RPMI8226 (cell line): ENCODE results near the gene SMYD3.

ENCODE experiments used
- DNase-seq: peaks from one replicate; pipeline ENCODE4 v3.0.0-alpha.2; 2015

Gene SMYD3

GRCh38 chr1:245810181-245810769, 696.8 kb downstream of the SMYD3 start:
- DNase-seq, result no peak

- DNase-seq, result no peak
Measured at GRCh38 chr1:245809361-245809760, 697.7 kb downstream of the SMYD3 start.

GRCh38 chr1:245807954-245808719, 698.9 kb downstream of the SMYD3 start:
- no peak for DNase-seq

- DNase-seq, result no peak
Measured at GRCh38 chr1:245807306-245807705, 699.8 kb downstream of the SMYD3 start.

GRCh38 chr1:245805532-245805931, 701.5 kb downstream of the SMYD3 start:
- no peak for DNase-seq

GRCh38 chr1:245804696-245805095, 702.4 kb downstream of the SMYD3 start:
- no peak for DNase-seq

GRCh38 chr1:245803666-245804037, 703.4 kb downstream of the SMYD3 start:
- no peak for DNase-seq

GRCh38 chr1:245802941-245803665, 704.0 kb downstream of the SMYD3 start:
- no peak for DNase-seq

- no peak for DNase-seq
Measured at GRCh38 chr1:245800901-245801605, 706.0 kb downstream of the SMYD3 start.

GRCh38 chr1:245798349-245798711, 708.7 kb downstream of the SMYD3 start:
- DNase-seq, result no peak

- DNase-seq, result peak; percentile 39
Measured at GRCh38 chr1:245797592-245798348, 709.3 kb downstream of the SMYD3 start.

GRCh38 chr1:245791410-245792312, 715.4 kb downstream of the SMYD3 start:
- DNase-seq, result no peak

- no peak for DNase-seq
Measured at GRCh38 chr1:245790441-245790840, 716.6 kb downstream of the SMYD3 start.

- DNase-seq, result no peak
Measured at GRCh38 chr1:245788886-245789285, 718.2 kb downstream of the SMYD3 start.

- no peak for DNase-seq
Measured at GRCh38 chr1:245788269-245788668, 718.8 kb downstream of the SMYD3 start.

GRCh38 chr1:245786948-245787347, 720.1 kb downstream of the SMYD3 start:
- no peak for DNase-seq

GRCh38 chr1:245779797-245780755, 727.0 kb downstream of the SMYD3 start:
- DNase-seq, result no peak

GRCh38 chr1:245777752-245778151, 729.3 kb downstream of the SMYD3 start:
- no peak for DNase-seq

GRCh38 chr1:245776694-245777332, 730.3 kb downstream of the SMYD3 start:
- DNase-seq, result no peak

- DNase-seq, result no peak
Measured at GRCh38 chr1:245776139-245776538, 730.9 kb downstream of the SMYD3 start.
